Activated T-helper 1 cell treated with anti-CD3 and anti-CD28 coated beads, Interleukin-2, amount 50 U/mL, for 16 hours (primary cell): ENCODE results near the gene DNPEP.
"Not testable (repeated sequence)": the region's sequence is repeated elsewhere in the genome, so short reads cannot be mapped to it uniquely, and the experiment has no call there.

Source experiments
- DNase-seq, 2 donors: peaks; one replicate each; pipeline ENCODE4 v3.0.0-alpha.2; 2020; ENCODE audit warnings: low read depth in 1 of 2, low spot score in 1 of 2

Gene DNPEP

DNA sequence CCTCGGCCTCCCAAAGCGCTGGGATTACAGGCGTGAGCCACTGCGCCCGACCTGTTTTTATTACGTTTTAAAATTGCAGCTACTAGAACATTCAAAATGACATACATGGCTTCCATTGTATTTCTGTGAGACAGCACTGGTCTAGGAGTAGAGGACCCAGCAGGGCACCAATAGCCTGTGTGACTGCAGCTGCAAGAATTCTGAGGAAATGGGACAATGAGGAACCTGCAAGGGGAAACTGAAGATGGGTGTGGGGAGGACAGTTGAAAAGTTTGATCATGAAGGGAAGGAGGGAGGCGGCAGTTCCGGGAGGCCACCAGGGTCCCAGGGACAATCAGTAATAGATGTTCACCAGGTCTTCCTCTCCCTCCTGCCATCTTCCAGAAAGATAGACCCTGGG, 13.9 kb upstream of the DNPEP start:
- DNase-seq: no peak

DNA sequence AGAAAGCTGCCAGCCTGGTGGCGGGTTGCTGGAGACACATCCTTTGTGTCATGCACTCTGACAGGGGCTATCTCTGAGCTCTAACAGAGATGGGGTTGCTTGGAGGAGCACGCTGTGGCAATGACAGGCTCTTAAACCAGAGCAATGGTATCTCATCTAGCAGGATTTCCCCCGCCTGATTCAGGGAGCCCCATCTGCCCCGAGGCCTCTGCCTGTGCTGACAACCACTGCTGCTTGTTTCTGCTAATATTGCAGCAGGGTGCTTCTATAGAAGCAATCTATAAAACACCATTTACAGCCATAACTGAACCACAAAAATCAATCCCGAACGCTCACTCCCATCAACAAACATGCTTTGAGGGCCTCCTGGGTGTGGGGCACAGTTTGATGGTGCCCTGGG, 12.8 kb upstream of the DNPEP start:
- no peak for DNase-seq

DNA sequence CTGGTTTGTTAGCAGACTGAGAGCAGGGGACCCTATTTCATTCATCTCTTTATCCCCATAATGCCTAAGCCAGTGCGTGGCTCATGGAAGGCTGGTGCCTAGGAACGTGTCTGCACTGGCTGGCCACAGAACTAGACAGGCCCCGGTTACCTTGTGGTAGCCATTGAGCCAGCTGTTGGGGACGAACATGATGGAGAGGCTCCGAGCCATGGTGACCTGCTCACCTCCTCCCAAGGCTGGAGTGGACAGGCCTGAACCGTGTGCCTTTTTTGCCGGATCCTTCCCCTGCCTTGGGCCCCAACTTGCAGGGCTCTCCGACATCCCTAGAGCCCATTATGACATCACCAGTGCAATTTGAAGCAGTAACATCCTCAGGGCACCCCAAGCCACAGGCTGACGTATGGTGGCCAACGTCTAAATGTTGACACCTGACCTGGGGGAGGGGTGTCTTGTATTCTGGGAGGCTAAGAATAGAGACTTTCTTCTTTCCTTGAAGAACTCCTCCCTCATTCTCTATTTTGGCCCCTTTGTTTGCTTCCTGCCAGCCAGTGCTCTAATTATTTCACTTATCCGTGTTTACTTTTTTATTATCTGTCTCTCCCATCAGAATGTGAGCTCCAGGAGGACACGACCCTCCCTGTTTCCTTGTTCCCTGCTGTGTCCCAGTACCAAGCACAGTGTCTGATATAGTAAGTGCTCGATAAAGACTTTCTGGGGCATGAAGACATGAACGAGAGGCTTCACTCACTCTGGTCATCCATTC, 12.2 kb upstream of the DNPEP start:
- DNase-seq: no peak

DNA sequence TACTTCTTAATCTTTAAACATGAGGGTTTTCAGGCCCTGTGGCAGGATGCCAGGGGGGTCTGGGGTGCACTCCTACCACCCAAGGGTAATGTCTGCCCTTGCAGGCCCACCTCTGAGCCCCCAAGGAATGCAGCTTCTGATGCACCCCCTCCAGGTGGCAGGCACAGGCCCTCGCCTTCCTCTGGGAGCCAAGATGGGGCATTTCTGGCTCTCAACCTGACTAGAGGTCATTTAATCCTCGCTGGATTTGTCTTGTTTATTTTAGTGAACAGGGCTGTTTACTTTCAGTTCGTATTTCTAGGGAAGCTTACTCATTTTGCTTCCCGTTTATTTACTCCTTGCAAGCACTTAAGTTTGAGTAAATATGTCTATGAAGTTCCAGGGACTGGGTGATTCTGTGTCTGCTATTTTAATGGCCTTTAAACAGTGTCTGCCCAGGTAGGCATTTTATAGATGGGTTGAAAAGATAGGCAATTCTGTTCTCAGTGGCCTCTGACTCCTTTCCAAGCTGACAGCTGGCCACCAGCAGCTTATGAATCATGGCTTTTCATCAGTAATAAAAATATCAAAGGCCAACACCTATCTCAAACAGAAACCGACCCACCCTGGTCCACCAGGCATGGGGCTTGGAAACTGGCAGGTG, 11.1 kb upstream of the DNPEP start:
- no peak for DNase-seq

DNA sequence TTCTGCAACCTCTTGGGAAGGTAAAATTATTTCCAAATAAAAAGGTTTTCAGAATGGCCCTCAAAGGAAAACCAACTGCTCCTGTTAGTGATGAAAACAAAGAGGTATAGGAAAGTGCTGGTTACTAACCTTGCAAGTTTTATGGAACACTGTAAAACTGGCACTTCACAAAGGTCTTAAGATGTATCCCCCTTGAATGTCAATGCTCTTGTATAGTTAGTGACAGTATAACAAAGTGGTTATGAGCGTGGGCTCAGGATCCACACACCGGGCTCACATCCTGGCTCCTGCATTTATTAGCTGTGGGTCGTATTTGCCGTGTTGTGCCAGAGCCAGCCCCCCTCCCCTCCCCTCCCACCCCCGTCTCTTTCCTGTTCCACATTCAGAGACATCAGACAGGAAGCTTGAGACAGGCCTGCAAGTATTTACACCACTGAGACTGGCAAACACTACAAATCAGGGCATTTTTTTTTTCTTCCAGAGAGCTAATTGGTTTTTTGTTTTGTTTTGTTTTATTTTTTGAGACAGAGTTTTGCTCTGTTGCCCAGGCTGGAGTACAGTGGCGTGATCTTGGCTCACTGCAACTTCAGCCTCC, 9.2 kb upstream of the DNPEP start:
- DNase-seq: no peak

DNA sequence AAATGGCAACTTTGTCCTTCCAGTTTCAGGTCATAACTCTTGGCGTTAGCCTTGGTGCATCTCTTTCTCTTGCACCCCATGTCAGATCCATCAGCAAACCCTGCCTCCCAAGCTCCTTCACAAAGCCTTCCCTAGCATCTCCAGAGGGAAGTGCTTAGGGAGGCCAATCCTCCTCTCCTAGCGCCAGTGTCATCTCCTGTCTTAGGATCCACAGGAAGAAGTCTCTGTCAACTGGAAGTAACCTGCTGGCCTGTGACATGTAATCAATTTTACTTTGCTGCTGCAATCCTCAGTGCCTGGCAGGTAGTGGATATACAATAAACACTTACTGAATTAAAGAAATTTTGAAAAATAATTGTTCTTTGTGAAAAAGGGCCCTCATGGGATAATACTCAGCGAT, 7.9 kb upstream of the DNPEP start:
- no peak for DNase-seq

DNA sequence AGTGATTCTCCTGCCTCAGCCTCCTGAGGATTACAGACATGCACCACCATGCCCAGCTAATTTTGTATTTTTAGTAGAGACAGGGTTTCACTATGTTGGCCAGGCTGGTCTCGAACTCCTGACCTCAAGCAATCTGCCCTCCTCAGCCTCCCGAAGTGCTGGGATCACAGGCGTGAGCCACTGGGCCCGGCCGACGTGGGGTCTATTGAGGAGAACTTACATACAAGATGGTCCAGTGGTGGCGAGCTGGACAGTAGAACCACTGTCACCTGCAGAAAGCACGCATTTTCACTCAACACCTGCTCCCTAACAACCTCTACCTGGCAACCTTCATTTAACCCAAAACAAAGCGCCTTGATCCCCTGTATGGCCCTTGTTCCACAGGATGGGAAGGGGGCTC, 7.3 kb upstream of the DNPEP start:
- DNase-seq: not testable (repeated sequence)

DNA sequence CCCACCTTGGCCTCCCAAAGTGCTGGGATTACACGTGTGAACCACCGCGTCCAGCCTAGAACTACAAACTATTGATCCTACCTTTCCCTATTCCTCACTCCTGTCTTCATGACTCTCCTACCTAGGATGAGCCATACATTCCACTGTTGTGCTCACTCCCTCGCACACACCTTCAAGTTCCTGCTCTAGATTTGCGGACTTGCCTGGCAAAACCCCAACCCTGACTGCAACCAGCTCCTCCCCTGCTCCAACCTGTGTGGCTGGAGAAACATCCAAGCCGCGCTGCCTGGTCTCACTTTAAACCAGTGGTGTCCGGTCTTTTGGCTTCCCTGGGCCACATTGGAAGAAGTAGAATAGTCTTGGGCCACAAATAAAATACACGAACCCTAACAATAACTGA, 5.0 kb upstream of the DNPEP start:
- no peak for DNase-seq

DNA sequence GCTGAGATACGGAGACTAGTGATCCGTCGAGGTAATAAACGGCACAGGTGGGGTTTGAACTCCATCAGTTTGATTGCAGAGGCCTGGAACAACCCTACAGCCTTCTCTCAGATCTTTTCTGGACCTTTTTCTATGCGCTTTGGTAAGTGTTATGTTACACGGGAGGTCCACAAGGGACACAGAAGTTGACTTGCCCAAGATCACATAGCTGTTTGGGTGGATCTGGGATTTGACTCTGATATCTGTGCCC, 1.1 kb upstream of the DNPEP start:
- DNase-seq: no peak

DNA sequence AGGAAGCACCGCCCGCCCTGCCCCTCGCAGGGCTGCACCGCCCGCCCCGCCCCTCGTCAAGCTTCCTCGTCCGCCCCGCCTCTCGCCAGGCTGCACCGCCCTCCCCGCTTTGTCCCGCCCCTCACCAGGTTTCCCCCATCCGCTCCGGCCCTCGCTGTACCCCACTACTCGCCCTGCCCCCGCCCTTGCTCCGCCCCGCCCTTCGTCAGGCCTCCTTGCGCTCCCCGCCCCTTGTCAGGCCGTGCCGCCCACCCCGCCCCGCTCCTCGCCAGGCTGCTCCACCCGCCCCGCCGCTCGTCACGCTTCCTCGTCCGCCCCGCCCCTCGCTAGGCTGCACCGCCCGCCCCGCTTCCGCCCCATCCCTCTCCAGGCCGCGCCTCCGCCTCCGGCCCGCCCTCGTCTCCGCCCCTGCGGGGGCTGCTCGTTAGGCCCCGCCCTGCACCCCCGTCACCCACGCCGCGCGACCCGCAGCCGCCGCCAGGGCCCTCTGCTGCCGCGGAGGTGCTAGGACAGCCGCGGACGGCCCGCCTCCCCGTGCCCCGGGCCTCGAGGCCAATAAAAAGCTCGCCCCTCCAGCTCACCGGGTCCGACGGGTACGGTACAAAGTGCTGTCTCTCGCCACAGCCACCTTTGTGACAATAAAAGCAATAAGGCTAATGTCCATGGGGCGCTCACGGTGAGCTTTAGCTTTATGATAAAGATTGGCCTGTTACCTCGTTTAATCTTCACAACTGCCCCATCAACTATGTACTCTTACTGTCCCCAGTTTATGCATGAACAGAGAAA, 602 bp upstream of the DNPEP start:
- DNase-seq: peak; percentile 99 to 100

DNA sequence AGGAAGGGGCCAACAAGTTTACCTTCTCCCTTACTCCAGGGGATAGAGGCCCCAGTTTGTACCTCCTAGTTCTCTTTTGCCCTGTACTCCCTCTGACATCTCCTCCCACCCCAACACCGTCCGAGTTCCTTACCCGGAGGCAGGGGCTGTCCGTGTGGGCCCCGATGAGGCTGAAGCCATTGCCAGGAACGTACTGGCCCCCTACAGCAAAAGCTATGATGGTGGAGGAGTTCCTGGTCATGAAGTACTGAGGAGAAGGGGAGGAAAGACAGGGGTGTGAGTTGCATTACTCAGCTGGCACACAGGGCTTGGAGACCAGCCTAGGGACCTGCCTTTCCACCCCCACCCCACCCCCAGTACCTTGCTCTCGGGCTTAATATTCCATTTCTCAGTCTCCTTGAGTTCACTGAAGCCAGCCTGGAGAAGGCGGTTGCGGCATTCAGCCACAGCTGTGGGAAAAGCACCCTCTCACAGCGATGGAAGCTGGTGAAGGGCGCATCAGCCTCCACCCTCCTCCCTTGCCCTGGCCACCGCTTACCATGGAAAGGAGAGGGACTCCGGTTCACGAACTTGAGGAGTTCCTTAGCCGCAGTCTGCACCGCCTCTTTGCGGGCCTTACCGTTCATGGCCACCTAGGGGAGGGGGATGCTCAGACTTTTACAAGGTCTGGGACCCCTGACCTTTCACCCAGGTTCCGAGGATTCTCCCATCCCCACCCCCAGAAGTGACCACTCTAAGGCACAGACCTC, 1.0 kb downstream of the DNPEP start:
- no peak for DNase-seq

DNA sequence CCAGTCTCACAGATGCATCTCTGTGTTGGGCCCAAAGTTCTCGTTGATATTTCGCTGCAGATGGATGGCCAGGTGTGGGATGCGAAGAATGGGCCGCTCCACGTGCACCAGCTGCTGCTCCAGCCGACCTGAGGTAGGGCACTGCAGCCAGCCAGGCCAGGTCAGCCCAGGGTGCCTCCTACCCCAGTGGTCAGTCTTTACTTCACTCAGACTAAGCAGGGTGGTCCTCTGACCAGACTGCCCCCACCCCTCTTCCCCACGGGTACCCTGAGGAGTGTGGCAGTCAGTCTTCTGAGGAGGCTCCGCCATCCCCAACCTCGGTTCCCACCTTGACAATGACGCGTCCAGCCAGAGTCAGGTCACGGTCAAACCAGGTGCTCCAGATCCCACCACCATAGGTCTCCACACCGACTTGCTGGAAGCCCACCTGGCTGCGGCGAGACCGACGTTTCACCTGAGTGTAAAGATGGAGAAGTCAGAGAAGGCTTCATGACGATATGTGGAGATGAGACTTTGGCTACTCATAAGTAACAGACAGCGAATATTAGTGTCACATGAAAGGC, 1.7 kb downstream of the DNPEP start:
- DNase-seq: no peak

DNA sequence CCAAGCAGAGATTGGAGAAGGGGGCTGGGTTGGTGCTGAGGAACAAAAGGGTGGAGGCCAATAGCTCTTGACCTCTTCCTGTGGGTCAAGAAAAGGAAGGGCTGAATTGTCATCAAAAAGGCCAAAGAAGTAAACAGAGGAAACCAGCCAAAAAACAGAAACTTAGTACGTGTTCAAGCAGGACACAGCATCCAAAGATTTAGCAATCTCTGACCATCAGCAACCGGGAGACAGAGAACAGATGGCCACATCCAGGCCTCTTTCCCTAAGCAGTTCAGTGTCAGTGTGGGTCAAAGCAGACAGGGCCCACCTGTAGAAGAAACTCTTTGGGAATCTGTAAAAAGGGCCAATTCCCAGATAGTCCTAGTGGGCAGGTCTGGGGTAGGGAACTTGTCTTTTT, 2.9 kb downstream of the DNPEP start:
- DNase-seq: no peak

DNA sequence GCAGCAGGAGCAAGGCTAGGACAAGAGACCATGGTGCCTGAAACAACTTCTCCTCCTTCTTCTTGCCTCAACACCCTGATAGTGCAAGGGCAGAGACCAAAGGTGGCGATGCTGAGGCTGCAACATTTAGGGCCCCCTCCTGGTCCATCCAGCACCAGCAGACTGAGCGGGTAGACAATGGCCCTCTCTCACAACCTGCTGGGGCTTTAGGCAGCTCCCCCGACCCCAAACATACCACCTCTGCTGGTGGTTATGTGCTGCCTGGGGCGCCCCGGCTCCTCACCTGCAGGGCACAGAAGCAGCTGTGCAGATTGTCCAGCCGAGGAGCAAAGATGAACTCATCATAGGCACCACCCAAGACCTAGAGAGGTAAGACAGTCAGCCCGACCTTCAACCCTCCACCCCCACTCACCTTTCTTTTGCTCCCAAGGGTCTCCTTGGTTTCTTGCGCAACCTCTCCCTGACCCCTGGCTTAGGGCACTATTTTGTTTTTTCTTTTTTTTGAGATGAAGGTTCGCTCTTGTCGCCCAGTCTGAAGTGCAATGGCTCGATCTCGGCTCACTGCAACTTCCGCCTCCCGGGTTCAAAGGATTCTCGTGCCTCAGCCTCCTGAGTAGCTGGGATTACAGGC, 3.5 kb downstream of the DNPEP start:
- no peak for DNase-seq

DNA sequence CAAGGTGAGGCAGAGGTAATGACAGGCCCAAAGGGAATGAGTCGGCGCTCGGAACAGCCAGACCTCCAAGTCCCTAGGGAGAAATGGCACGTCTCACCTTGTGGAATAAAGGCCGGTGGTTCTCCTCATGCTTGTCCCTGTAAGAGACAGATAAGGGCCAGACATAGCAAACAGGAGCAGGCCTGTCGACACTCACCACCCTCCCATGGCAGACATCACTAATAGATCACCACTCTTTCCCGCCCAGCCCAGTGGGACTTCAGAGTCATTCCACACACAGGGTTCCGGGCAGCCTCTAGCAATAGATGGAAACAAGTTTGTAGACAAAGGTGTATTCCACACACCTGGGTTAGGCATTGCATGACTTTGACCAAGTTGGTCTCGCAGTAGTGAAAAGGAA, 6.3 kb downstream of the DNPEP start:
- DNase-seq: no peak

DNA sequence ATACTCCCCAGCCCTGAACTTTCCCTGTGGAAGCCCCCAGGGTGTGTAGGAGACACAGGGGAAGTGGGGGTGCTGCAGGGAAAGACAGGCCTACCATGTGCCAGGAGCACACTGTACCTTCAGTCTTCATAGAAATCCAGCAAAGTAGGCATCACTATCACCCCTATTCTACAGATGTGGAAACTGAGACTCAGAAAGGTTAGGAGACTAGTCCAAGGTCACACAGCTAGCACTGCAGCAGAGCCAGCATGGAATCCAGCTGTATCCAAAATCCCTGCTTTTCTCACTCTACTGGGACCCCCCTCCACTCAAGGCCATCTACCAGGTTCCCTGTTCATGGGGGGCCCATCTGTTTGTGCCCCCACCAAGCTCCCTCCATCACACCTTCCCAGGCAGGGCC, 6.8 kb downstream of the DNPEP start:
- DNase-seq: no peak

DNA sequence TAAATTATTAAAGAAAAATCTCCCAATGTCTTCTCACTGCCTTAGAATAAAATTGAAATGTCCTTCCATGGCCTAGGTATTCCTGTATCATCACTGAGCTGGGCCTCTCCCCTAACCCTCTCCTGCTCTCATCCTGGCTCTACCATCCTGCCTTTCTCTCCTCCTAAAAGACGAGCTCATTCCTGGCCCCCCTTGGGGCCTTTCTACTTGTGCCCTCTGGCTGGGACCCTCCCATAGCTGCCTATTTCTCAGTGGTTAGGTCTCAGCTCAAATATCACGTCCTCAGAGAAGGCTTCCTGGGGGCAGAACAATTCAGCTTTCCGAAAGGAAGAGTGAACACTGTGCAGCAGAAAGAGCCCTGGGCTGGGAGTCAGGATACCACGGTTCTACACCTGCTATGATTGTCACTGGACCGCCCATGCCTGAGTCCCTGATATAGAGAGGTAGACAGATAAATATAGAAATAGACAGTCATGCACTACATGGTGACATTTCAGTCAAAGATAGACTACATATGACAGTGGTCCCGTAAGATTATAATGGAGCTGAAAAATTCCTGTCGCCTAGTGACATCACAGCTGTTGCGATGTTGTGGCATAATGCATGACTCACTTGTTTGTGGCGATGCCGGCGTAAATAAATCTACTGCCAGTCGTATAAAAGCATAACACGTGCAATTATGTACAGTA, 9.4 kb downstream of the DNPEP start:
- DNase-seq: no peak

DNA sequence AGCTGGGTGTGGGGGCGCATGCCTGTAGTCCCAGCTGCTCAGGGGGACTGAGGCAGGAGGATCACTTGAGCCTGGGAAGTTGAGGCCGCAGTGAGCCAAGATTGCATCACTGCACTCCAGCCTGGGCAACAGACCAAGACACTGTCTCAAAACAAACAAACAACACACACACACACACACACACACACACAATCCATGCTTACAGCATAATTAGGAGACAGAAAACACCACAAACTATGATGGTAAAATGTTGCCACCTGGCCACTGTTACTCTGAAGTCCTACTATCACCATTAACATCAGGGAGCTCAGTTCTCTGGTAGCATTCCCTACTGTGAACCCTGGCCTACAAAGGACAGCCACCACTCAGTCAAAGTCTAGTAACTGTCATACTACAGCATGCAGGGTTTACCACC, 18.3 kb downstream of the DNPEP start:
- no peak for DNase-seq

DNA sequence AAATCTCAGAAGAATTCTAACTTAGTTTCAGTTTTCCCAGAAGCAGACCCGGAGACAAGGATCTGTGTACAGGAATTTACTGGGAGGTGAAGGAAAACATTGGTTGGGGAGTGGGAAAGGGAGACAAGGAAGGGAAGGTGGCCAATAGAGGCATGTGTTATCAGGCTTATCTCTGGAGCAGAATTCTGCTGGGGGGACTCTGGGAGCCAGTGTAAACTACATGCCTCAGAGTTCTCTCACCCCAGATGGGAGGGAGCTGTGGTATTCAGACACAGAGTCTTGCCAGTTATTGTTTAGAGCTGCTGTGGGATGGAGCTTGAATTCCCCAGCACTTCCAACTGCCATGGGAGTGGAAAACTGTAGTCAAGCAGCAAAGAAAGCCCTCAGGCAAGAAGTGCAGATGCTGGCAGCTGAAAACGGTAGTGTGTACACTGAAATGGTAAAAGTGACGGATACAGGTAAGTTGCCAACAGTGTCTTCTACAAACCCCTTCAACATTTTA, 19.0 kb downstream of the DNPEP start:
- no peak for DNase-seq
